Uterus (tissue), 4 donors: ENCODE results near the gene CTNND2. TPM values are rescaled to one million over a fixed set of nuclear protein-coding genes. Genes with fewer than 3 reads are reported as not detected.

Experiments used
- DNase-seq, 2 donors: peaks; one replicate each; pipeline ENCODE4 v3.0.0-alpha.2; 2019 to 2020
- H3K27ac ChIP-seq, 2 donors: fragments of 200-600 bp; sonication (generic); 1 replicate in 1 of 2; 2 replicates in 1 of 2; pipeline ENCODE4 v1.5.1; 2016 to 2018
- H3K27me3 ChIP-seq, 2 donors: fragments of 200-600 bp; sonication (generic); one replicate each; pipeline ENCODE4 v1.5.1; 2018 to 2019; ENCODE audit warnings: control low read depth in 1 of 2
- H3K36me3 ChIP-seq, 2 donors: fragments of 200-600 bp; sonication (generic); one replicate each; pipeline ENCODE4 v1.5.1; 2019; ENCODE audit warnings: control low read depth in 1 of 2
- H3K4me1 ChIP-seq, 2 donors: fragments of 200-600 bp; sonication (generic); one replicate each; pipeline ENCODE4 v1.5.1; 2018 to 2019; ENCODE audit warnings: control low read depth in 1 of 2
- H3K4me3 ChIP-seq, 2 donors: fragments of 200-600 bp; sonication (generic); 1 replicate in 1 of 2; 2 replicates in 1 of 2; pipeline ENCODE4 v1.5.1; 2018 to 2019; ENCODE audit warnings: mild to moderate bottlenecking in 1 of 2
- H3K9me3 ChIP-seq, 2 donors: fragments of 200-600 bp; sonication (generic); one replicate each; pipeline ENCODE4 v1.5.1; 2019; ENCODE audit warnings: control low read depth in 1 of 2
- CTCF ChIP-seq, 4 experiments: fragments of 200-600 bp in 2 of 4; fragments of 450-650 bp in 2 of 4; sonication (generic) in 2 of 4; IDR thresholded peaks; one replicate each; pipeline ENCODE4 v1.5.1; 2016 to 2019; ENCODE audit warnings: antibody characterized with exemption in 4 of 4, mild to moderate bottlenecking in 2 of 4, moderate library complexity in 1 of 4
- POLR2A ChIP-seq, 2 donors: fragments of 450-650 bp; IDR thresholded peaks; one replicate each; pipeline ENCODE4 v1.6.1; 2016; ENCODE audit warnings: antibody characterized with exemption in 2 of 2, mild to moderate bottlenecking in 1 of 2, moderate library complexity in 1 of 2
- intact Hi-C: fragments of 100-400 bp; cut with DNase I; formaldehyde crosslinking; loops from one replicate; pipeline ENCODE4 v1.15.1; 2023; ENCODE audit warnings: low total_unique reads
- total RNA-seq, 4 donors: library from RNA; depleted of rRNA in 3 of 4; stranded (reverse); fragments of >200 nt in 3 of 4; gene quantifications; one replicate each; pipeline versions ENCODE4 v1.1.0 to v1.2.4, GENCODE V29; 2014 to 2023
- donor health status: DM: yes; HTN: yes; CAD: no.

Gene CTNND2
- total RNA-seq, 4 donors from 2014 or later: 0.49 to 1.2 TPM; not detected in 2

GRCh38 chr5:11082404-11082945, 821.8 kb downstream of the CTNND2 start:
- no peaks in the 10 kb centered on the region for H3K36me3 ChIP-seq
- no peak for TF ChIP-seq CTCF (IDR thresholded peaks at IDR 0.05)
- TF ChIP-seq POLR2A (IDR thresholded peaks at IDR 0.05): no peak
- DNase-seq: no peak
- intact Hi-C loops: no loop called here
- no peaks in the 10 kb centered on the region for H3K4me1 ChIP-seq
- H3K27me3 ChIP-seq: no peaks in the 10 kb centered on the region
- H3K9me3 ChIP-seq: no peaks in the 10 kb centered on the region
- H3K4me3 ChIP-seq: no peak overlapping the region
- no peak overlapping the region for H3K27ac ChIP-seq

GRCh38 chr5:11076945-11077613, 827.2 kb downstream of the CTNND2 start:
- Histone ChIP-seq H3K27me3 (no peaks in the 10 kb centered on the region), H3K36me3 (no peaks in the 10 kb centered on the region), H3K27ac (no peak overlapping the region), H3K4me3 (no peak overlapping the region), H3K4me1 (no peaks in the 10 kb centered on the region), H3K9me3 (no peaks in the 10 kb centered on the region)
- TF ChIP-seq POLR2A (IDR thresholded peaks at IDR 0.05) (no peak), CTCF (IDR thresholded peaks at IDR 0.05) (no peak)
- intact Hi-C loops: no loop called here
- DNase-seq: no peak

- Histone ChIP-seq H3K4me1 (no peaks in the 10 kb centered on the region), H3K9me3 (no peaks in the 10 kb centered on the region), H3K4me3 (no peak overlapping the region), H3K36me3 (no peaks in the 10 kb centered on the region), H3K27me3 (no peaks in the 10 kb centered on the region), H3K27ac (no peak overlapping the region)
- no peak for TF ChIP-seq CTCF (IDR thresholded peaks at IDR 0.05)
- no peak for TF ChIP-seq POLR2A (IDR thresholded peaks at IDR 0.05)
- intact Hi-C loops: no loop called here
- DNase-seq: no peak
These were observed 829.0 kb downstream of the CTNND2 start for GRCh38 chr5:11075035-11075805.

DNA sequence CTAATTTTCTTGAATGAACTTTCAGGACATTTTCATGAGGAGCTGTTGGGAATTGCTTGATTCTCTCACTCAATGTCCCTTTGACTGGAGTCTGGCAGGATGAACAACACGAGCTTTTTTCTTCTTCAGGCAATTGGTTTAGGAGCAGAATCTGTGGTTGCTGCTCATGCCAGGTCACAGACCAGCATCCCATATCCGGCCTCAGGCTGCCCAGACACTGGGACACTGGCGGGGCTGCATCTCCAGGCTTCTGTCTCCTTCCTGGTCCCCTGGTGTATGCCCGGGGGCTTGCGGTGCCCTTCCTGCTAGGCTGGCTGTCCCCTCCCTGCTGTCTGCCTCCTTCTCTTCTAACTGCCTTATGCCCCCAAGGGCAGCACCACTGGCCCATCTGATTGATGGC, 831.7 kb downstream of the CTNND2 start:
- Histone ChIP-seq H3K36me3 (no peaks in the 10 kb centered on the region), H3K27me3 (no peaks in the 10 kb centered on the region), H3K4me3 (no peak overlapping the region), H3K9me3 (no peaks in the 10 kb centered on the region), H3K4me1 (no peaks in the 10 kb centered on the region), H3K27ac (no peak overlapping the region)
- DNase-seq: no peak
- TF ChIP-seq POLR2A (IDR thresholded peaks at IDR 0.05) (no peak), CTCF (IDR thresholded peaks at IDR 0.05) (no peak)
- intact Hi-C loops: no loop called here

DNA sequence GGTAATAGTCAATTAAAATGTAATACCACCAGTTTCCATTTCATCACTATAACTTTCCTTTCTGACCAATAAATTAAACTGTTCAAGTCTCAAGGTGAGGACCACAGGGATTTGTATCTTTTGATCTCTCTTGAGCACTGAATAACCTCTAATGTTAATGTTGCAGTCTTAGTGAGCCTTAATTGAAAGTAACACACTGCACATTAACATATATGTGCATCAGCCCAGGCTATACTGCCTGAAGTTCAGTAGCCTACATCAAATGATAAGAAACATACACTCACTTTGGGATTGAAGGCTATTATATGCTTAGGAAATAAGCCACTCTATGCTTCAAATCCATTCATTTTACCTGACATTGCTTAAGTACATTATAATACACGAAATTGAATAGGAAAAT, 832.2 kb downstream of the CTNND2 start:
- intact Hi-C loops: no loop called here
- Histone ChIP-seq H3K36me3 (no peaks in the 10 kb centered on the region), H3K27me3 (no peaks in the 10 kb centered on the region), H3K4me3 (no peak overlapping the region), H3K4me1 (no peaks in the 10 kb centered on the region), H3K9me3 (no peaks in the 10 kb centered on the region), H3K27ac (no peak overlapping the region)
- no peak for DNase-seq
- TF ChIP-seq POLR2A (IDR thresholded peaks at IDR 0.05): no peak
- TF ChIP-seq CTCF (IDR thresholded peaks at IDR 0.05): no peak
